Upper lobe of right lung (tissue), 1 donor: ENCODE data around the gene GPR4. TPM values are rescaled to one million over a fixed set of nuclear protein-coding genes. Genes with fewer than 3 reads are reported as not detected.

Experiments
- ATAC-seq: fragments of 200-7000 bp; cut with Tn5 transposase; one replicate; pipeline ENCODE4 v1.9.1; 2020; ENCODE audit warnings: mild to moderate bottlenecking, moderate library complexity
- DNase-seq: peaks from one replicate; pipeline ENCODE4 v3.0.0-alpha.2; 2020
- H3K27ac ChIP-seq: fragments of 200-600 bp; one replicate; pipeline ENCODE4 v1.8.0; 2022
- H3K27me3 ChIP-seq: fragments of 200-600 bp; one replicate; pipeline ENCODE4 v1.8.0; 2022; ENCODE audit warnings: mild to moderate bottlenecking
- H3K36me3 ChIP-seq: fragments of 200-600 bp; one replicate; pipeline ENCODE4 v1.8.0; 2022
- H3K4me1 ChIP-seq: fragments of 200-600 bp; one replicate; pipeline ENCODE4 v1.8.0; 2022
- H3K4me3 ChIP-seq: fragments of 200-600 bp; one replicate; pipeline ENCODE4 v1.8.0; 2022; ENCODE audit warnings: mild to moderate bottlenecking
- H3K9me3 ChIP-seq: fragments of 200-600 bp; one replicate; pipeline ENCODE4 v1.8.0; 2022
- CTCF ChIP-seq: fragments of 200-600 bp; IDR thresholded peaks from one replicate; pipeline ENCODE4 v1.8.0; 2022; ENCODE audit warnings: antibody characterized with exemption
- intact Hi-C: fragments of 100-400 bp; cut with DNase I; formaldehyde crosslinking; loops from one replicate; pipeline ENCODE4 v1.11.0; 2022
- total RNA-seq: library from RNA; stranded (reverse); fragmentation: NEBNext Ultra II Directional; extraction: Animal tissue kit (Norgen Biotek cat#: 25700); gene quantifications from one replicate; pipeline ENCODE4 v1.2.1, GENCODE V29; 2021
- donor health status: DM: no; HTN: yes; CAD: no; lungs with severe emphysema.

Gene GPR4
- total RNA-seq, 1 donor from 2014 or later, result 18.5 TPM

- no peak for TF ChIP-seq CTCF
- Histone ChIP-seq H3K9me3 (no peaks in the 10 kb centered on the region), H3K36me3 (no peaks in the 10 kb centered on the region), H3K4me1 (peaks cover 49% of the 10 kb centered on the region), H3K4me3 (no peak overlapping the region), H3K27ac (no peak overlapping the region), H3K27me3 (no peaks in the 10 kb centered on the region)
- intact Hi-C loops, result loop anchor here (5.0 to 10.0 kb wide), 2 partner anchors 37 to 119 kb away; no protein-coding TSS in a partner anchor
- ATAC-seq, result no peak
- DNase-seq, result no peak
These were observed 42.1 kb upstream of the GPR4 start for GRCh38 chr19:45643927-45644771.

DNA sequence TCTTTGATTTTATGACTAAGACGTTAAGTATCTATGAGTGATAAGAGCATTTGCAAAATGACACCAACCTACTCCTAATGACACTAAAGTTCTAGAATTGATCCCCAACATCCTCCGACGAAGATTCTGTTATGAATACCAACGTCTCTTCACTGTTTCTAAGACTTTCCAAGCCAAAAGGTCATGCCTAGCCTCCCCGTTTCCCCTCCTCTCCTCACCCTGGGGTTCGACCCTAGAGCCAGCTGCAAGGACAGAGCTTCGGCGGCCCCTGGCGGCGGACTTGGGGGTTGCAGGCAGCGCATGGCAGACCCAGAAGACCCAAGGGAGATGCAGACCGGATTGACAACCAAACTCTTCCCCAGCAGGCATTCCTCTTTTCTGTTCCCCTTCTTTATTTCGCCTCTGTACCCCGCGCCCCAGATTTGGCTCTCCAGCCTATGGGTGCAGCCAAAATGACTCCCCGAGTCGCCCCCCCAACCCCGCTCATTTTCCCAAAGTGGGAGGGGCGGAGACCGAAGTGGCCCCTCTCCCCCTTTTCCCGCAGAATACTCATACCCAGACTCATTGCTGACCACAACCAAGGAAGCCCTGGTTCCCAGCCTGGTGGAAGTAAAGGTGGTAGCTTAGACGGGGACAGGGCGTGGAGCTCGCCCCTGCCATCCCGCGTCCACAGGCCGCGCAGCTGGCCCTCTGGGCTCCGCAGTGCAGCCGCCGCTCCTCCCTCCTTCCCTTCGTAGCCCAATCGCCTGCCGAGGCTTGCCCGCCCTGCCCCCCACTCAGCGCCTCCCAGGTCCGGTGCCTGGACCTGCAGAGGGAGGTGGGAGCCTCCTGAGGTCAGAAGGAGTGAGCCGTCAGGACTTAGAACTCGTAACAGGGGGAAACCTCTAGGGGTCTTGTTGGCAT lies 41.3 kb upstream of the GPR4 start:
- intact Hi-C loops, result loop anchor here (5.0 to 10.0 kb wide), 2 partner anchors 36 to 118 kb away; no protein-coding TSS in a partner anchor
- peaks cover 55% of the 10 kb centered on the region for H3K4me1 ChIP-seq
- no peaks in the 10 kb centered on the region for H3K36me3 ChIP-seq
- no peak overlapping the region for H3K27ac ChIP-seq
- ATAC-seq, result peak; percentile 65
- no peaks in the 10 kb centered on the region for H3K9me3 ChIP-seq
- TF ChIP-seq CTCF, result peak; percentile 99
- H3K4me3 ChIP-seq, result peak overlapping the region; percentile 53
- no peaks in the 10 kb centered on the region for H3K27me3 ChIP-seq
- DNase-seq, result peak; percentile 91

GRCh38 chr19:45641274-45642105 lies 39.5 kb upstream of the GPR4 start:
- Histone ChIP-seq H3K4me1 (peaks cover 60% of the 10 kb centered on the region), H3K27me3 (no peaks in the 10 kb centered on the region), H3K9me3 (no peaks in the 10 kb centered on the region), H3K4me3 (peak overlapping the region; percentile 53), H3K27ac (peak overlapping the region; percentile 84), H3K36me3 (no peaks in the 10 kb centered on the region)
- ATAC-seq (peak; percentile 78), DNase-seq (peak; percentile 90)
- no peak for TF ChIP-seq CTCF
- intact Hi-C loops, result loop anchor here (5.0 to 10.0 kb wide), 2 partner anchors 34 to 117 kb away; no protein-coding TSS in a partner anchor

DNA sequence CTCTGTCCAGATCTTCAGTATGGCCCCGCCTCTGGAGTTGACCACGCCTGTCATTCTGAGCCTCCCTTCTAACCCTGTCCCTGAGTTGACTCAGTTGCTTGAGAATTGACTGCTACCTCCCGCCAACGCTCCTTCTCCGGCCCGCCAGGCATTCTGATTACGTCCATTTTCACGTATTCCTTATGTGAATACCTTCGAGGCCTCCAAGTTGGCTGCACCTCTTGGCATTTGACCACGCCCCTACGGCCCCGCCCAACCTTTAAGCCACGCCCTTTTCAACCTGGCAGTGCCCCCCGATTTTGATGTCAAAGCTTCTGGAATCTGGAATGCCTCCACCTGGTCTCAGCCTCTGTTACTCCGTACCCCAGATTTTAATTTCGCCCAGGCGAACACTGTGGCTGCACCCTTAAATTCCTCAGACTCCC lies 38.8 kb upstream of the GPR4 start:
- intact Hi-C loops, result loop anchor here (5.0 to 10.0 kb wide), 2 partner anchors 34 to 116 kb away; no protein-coding TSS in a partner anchor
- Histone ChIP-seq H3K9me3 (no peaks in the 10 kb centered on the region), H3K4me3 (peak overlapping the region; percentile 53), H3K36me3 (no peaks in the 10 kb centered on the region), H3K4me1 (peaks cover 54% of the 10 kb centered on the region), H3K27me3 (no peaks in the 10 kb centered on the region), H3K27ac (peak overlapping the region; percentile 84)
- no peak for TF ChIP-seq CTCF
- no peak for ATAC-seq
- peak; percentile 72 for DNase-seq
